OCI-LY1 (cell line): ENCODE data around the gene DROSHA.

Source experiments
- H2AFZ ChIP-seq: fragments of 200-600 bp; sonication (generic), shearing (Covaris generic); 2 replicates; pipeline ENCODE4 v1.6.0; 2014; ENCODE audit warnings: antibody characterized with exemption, mild to moderate bottlenecking, low read length
- H3F3A ChIP-seq: fragments of 200-600 bp; sonication (generic), shearing (Covaris generic); 2 replicates; pipeline ENCODE4 v1.6.0; 2014; ENCODE audit warnings: mild to moderate bottlenecking, antibody characterized with exemption, low read length, moderate library complexity; ENCODE audit not compliant: insufficient read depth
- H3K27ac ChIP-seq: fragments of 200-600 bp; sonication (generic); 2 replicates; pipeline ENCODE4 v1.5.1; 2014; ENCODE audit warnings: low read length, mixed run types, mild to moderate bottlenecking, low read depth; ENCODE audit not compliant: poor library complexity, severe bottlenecking
- H3K27me3 ChIP-seq: fragments of 200-600 bp; sonication (generic); 2 replicates; pipeline ENCODE4 v1.6.0; 2014; ENCODE audit warnings: antibody characterized with exemption, mild to moderate bottlenecking, low read length, moderate library complexity; ENCODE audit not compliant: insufficient read depth
- H3K36me3 ChIP-seq: fragments of 200-600 bp; sonication (generic); 2 replicates; pipeline ENCODE4 v1.6.1; 2014; ENCODE audit warnings: mild to moderate bottlenecking, antibody characterized with exemption, low read length, moderate library complexity, mixed read lengths; ENCODE audit not compliant: insufficient read depth
- H3K4me1 ChIP-seq: fragments of 200-600 bp; sonication (generic); 2 replicates; pipeline ENCODE4 v1.5.1; 2014; ENCODE audit warnings: mild to moderate bottlenecking, low read length, moderate library complexity; ENCODE audit not compliant: insufficient read depth, severe bottlenecking
- H3K4me2 ChIP-seq: fragments of 200-600 bp; sonication (generic), shearing (Covaris generic); 2 replicates; pipeline ENCODE4 v1.6.1; 2014; ENCODE audit warnings: low read length
- H3K4me3 ChIP-seq: fragments of 200-600 bp; sonication (generic); 2 replicates; pipeline ENCODE4 v1.5.1; 2014; ENCODE audit warnings: low read length, low read depth, mild to moderate bottlenecking, mixed read lengths; ENCODE audit not compliant: poor library complexity, severe bottlenecking
- H3K79me2 ChIP-seq: fragments of 200-600 bp; shearing (Covaris generic); 2 replicates; pipeline ENCODE4 v1.6.1; 2016; ENCODE audit warnings: mixed run types, low read length, mixed read lengths; ENCODE audit not compliant: insufficient read depth
- H3K9ac ChIP-seq: fragments of 200-600 bp; sonication (generic), shearing (Covaris generic); 2 replicates; pipeline ENCODE4 v1.6.1; 2014; ENCODE audit warnings: mild to moderate bottlenecking, low read length, mixed read lengths
- H3K9me2 ChIP-seq: fragments of 200-600 bp; sonication (generic), shearing (Covaris generic); 2 replicates; pipeline ENCODE4 v1.6.1; 2014; ENCODE audit warnings: low read depth, mild to moderate bottlenecking, low read length, mixed read lengths
- H3K9me3 ChIP-seq: fragments of 200-600 bp; shearing (Covaris generic); 2 replicates; pipeline ENCODE4 v1.6.1; 2014; ENCODE audit warnings: low read length, mixed read lengths
- H4K20me1 ChIP-seq: fragments of 200-600 bp; sonication (generic), shearing (Covaris generic); 2 replicates; pipeline ENCODE4 v1.6.0; 2016; ENCODE audit warnings: mild to moderate bottlenecking, low read length; ENCODE audit not compliant: insufficient read depth
- EZH2 ChIP-seq: fragments of 200-600 bp; sonication (generic), shearing (Covaris generic); IDR thresholded peaks from 2 replicates; pipeline ENCODE4 v1.8.0; 2017; ENCODE audit warnings: borderline replicate concordance, mixed run types, mild to moderate bottlenecking, antibody characterized with exemption, low read length, moderate library complexity, mixed read lengths
- TF ChIP-seq, protein P1 (sequence below): fragments of 200-600 bp; sonication (generic), shearing (Covaris generic); IDR thresholded peaks from 2 replicates; pipeline ENCODE4 v1.5.1; 2017; ENCODE audit warnings: mild to moderate bottlenecking, antibody characterized with exemption, low read length, moderate library complexity, mixed read lengths

The DROSHA gene

DNA sequence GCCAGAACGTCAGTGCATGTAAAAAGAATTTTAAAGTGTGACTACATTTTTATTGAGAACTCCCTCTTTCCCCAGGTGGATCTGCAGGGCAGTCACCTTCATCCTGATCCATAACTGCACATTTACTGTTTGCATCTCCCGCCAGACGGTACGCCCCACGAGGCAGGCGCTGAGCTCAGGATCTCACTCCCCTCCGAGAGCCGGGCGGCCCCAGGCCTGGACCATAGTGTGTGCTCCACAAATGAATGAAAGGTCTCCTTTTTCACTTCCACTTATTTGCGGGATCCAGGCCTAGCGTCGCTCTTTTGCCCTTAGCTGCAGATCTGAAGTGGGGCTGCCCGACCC is 378 bp downstream of the DROSHA start:
- H4K20me1 ChIP-seq = no peaks in the 10 kb centered on the region
- H3K4me1 ChIP-seq = peaks cover 28% of the 10 kb centered on the region
- no peaks in the 10 kb centered on the region for H3K9me3 ChIP-seq
- H3K79me2 ChIP-seq = peaks cover 23% of the 10 kb centered on the region
- H3F3A ChIP-seq = no peaks in the 10 kb centered on the region
- peak overlapping the region; percentile 94 for H3K9ac ChIP-seq
- peak overlapping the region; percentile 98 for H3K4me2 ChIP-seq
- peak overlapping the region; percentile 92 for H2AFZ ChIP-seq
- peak overlapping the region; percentile 96 for H3K4me3 ChIP-seq
- TF ChIP-seq, protein P1, sequence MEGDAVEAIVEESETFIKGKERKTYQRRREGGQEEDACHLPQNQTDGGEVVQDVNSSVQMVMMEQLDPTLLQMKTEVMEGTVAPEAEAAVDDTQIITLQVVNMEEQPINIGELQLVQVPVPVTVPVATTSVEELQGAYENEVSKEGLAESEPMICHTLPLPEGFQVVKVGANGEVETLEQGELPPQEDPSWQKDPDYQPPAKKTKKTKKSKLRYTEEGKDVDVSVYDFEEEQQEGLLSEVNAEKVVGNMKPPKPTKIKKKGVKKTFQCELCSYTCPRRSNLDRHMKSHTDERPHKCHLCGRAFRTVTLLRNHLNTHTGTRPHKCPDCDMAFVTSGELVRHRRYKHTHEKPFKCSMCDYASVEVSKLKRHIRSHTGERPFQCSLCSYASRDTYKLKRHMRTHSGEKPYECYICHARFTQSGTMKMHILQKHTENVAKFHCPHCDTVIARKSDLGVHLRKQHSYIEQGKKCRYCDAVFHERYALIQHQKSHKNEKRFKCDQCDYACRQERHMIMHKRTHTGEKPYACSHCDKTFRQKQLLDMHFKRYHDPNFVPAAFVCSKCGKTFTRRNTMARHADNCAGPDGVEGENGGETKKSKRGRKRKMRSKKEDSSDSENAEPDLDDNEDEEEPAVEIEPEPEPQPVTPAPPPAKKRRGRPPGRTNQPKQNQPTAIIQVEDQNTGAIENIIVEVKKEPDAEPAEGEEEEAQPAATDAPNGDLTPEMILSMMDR = no peak
- TF ChIP-seq EZH2 = no peak
- no peaks in the 10 kb centered on the region for H3K27me3 ChIP-seq
- peak overlapping the region; percentile 35 for H3K27ac ChIP-seq
- no peaks in the 10 kb centered on the region for H3K9me2 ChIP-seq
- peaks cover 52% of the 10 kb centered on the region for H3K36me3 ChIP-seq

DNA sequence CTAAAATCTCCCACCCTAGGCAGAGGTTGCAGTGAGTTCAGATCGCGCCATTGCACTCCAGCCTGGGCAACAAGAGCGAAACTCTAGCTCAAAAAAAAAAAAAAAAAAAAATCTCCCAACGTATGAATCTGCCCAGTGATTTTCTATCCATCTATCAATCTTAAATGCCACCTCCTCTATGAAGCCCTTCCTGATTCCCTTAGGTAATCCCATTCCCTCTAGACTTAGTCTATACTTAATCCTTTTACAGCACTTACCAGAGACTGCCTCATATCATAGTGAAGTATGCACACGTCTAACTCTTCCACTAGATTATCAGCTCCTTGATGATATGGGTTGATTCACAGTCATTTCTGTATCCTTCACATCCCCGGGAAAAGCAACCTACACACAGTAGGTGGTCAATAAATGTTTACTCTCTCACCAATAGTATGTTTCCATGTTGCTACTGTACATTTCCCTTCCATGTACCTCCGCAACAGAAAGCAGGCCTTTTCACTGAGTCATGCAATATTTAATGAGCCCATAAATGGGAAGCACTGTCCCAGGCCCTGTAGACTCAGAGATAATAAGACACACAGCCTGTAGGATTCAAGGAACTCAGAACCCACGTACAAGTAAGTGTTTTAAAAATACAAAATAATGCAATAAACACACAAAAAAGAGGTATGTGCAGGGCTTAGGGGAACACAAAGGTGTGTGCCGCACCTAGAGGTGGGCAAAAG is 1.2 kb downstream of the DROSHA start:
- TF ChIP-seq, protein P1 = no peak
- no peak for TF ChIP-seq EZH2
- peak overlapping the region; percentile 96 for H3K4me3 ChIP-seq
- peak overlapping the region; percentile 94 for H3K9ac ChIP-seq
- H3K27me3 ChIP-seq = no peaks in the 10 kb centered on the region
- H4K20me1 ChIP-seq = no peaks in the 10 kb centered on the region
- no peaks in the 10 kb centered on the region for H3F3A ChIP-seq
- no peak overlapping the region for H3K27ac ChIP-seq
- no peak overlapping the region for H2AFZ ChIP-seq
- H3K4me2 ChIP-seq = peak overlapping the region; percentile 98
- no peaks in the 10 kb centered on the region for H3K9me3 ChIP-seq
- peaks cover 53% of the 10 kb centered on the region for H3K36me3 ChIP-seq
- H3K9me2 ChIP-seq = no peaks in the 10 kb centered on the region
- H3K79me2 ChIP-seq = peaks cover 23% of the 10 kb centered on the region
- H3K4me1 ChIP-seq = peaks cover 28% of the 10 kb centered on the region

DNA sequence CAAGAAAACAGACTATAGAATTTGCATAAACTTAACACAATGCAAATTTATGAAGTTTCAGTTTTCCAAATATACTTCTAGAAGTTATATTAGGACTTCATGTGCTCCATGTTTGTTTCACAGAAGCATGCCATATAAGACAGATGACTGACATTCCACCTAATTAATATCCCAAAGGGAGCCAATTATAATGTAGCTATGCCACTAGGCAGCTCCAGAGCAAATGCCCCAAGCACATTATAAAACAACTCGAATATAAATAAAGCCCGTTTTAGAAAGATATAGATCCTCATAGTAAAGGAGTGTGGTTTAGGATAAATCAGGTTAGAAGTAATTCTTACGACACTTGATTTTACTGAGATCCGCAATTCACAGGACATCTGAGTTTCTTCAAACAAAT is 8.9 kb downstream of the DROSHA start:
- no peak overlapping the region for H3K9ac ChIP-seq
- H3K27me3 ChIP-seq = no peaks in the 10 kb centered on the region
- H3K4me2 ChIP-seq = no peak overlapping the region
- no peak overlapping the region for H3K27ac ChIP-seq
- H3K79me2 ChIP-seq = 0 out of 2 replicates have a peak, but pooled peaks cover 4% of the 10 kb centered on the region
- no peak overlapping the region for H2AFZ ChIP-seq
- no peaks in the 10 kb centered on the region for H3K9me2 ChIP-seq
- H4K20me1 ChIP-seq = no peaks in the 10 kb centered on the region
- H3K4me3 ChIP-seq = no peak overlapping the region
- H3F3A ChIP-seq = no peaks in the 10 kb centered on the region
- TF ChIP-seq, protein P1 = no peak
- TF ChIP-seq EZH2 = no peak
- H3K4me1 ChIP-seq = no peaks in the 10 kb centered on the region
- H3K36me3 ChIP-seq = peaks cover 96% of the 10 kb centered on the region
- H3K9me3 ChIP-seq = no peaks in the 10 kb centered on the region
